Natural killer cell (primary cell): ENCODE results near the gene MAST4. TPM values are rescaled to one million over a fixed set of nuclear protein-coding genes. Genes with fewer than 3 reads are reported as not detected.

ENCODE experiments used
- ATAC-seq, 3 donors: fragments of 150-1000 bp in 2 of 3; fragments of 200-7000 bp in 1 of 3; cut with Tn5 transposase; 1 replicate in 1 of 3; 2 replicates in 2 of 3; pipeline ENCODE4 v1.10.0; 2021; ENCODE audit warnings: mild to moderate bottlenecking in 2 of 3, moderate library complexity in 2 of 3
- DNase-seq, 2 donors: peaks; one replicate each; pipeline versions ENCODE4 v3.0.0 to v3.0.0-alpha.2; 2013 to 2021; ENCODE audit warnings: mixed read lengths in 1 of 2
- H3K27ac ChIP-seq: one replicate; pipeline ENCODE4 v1.5.1; 2013; ENCODE audit warnings: mild to moderate bottlenecking, low read length
- H3K27me3 ChIP-seq: one replicate; pipeline ENCODE4 v1.6.1; 2013; ENCODE audit warnings: low read length; ENCODE audit not compliant: control insufficient read depth, insufficient read depth
- H3K36me3 ChIP-seq: one replicate; pipeline ENCODE4 v1.6.1; 2013; ENCODE audit warnings: low read length; ENCODE audit not compliant: control insufficient read depth, insufficient read depth
- H3K4me1 ChIP-seq: one replicate; pipeline ENCODE4 v1.6.1; 2013; ENCODE audit warnings: low read length; ENCODE audit not compliant: control insufficient read depth, insufficient read depth
- H3K4me3 ChIP-seq: one replicate; pipeline ENCODE4 v1.5.1; 2013; ENCODE audit warnings: low read length
- H3K9me3 ChIP-seq: one replicate; pipeline ENCODE4 v1.6.1; 2013; ENCODE audit warnings: low read length; ENCODE audit not compliant: control insufficient read depth, insufficient read depth
- H3K27ac Mint-ChIP-seq, 2 donors: one replicate each; pipeline ENCODE4 v1.8.0; 2022; ENCODE audit warnings: mild to moderate bottlenecking in 2 of 2, mixed read lengths in 2 of 2, moderate library complexity in 1 of 2
- H3K27me3 Mint-ChIP-seq, 2 donors: one replicate each; pipeline ENCODE4 v1.8.0; 2022; ENCODE audit warnings: low read depth in 2 of 2, mixed read lengths in 2 of 2
- H3K36me3 Mint-ChIP-seq: one replicate; pipeline ENCODE4 v1.8.0; 2022; ENCODE audit warnings: mixed read lengths
- H3K4me1 Mint-ChIP-seq, 2 donors: one replicate each; pipeline ENCODE4 v1.8.0; 2022; ENCODE audit warnings: mixed read lengths in 2 of 2
- H3K4me3 Mint-ChIP-seq: one replicate; pipeline ENCODE4 v1.8.0; 2022; ENCODE audit warnings: mild to moderate bottlenecking, moderate library complexity, mixed read lengths
- H3K9me3 Mint-ChIP-seq, 2 donors: one replicate each; pipeline ENCODE4 v1.8.0; 2022; ENCODE audit warnings: mixed read lengths in 2 of 2
- CTCF ChIP-seq: fragments of 200-600 bp; IDR thresholded peaks from one replicate; pipeline ENCODE4 v1.8.0; 2022; ENCODE audit warnings: antibody characterized with exemption
- WGBS: methylation state at CpG from one replicate; pipeline ENCODE4 v1.1.7; 2013; ENCODE audit warnings: missing lambda C conversion rate; ENCODE audit not compliant: insufficient coverage; 5-methylcytosine and 5-hydroxymethylcytosine counted together
- intact Hi-C: fragments of 100-400 bp; cut with micrococcal nuclease; formaldehyde crosslinking; loops from one replicate; pipeline ENCODE4 v1.14.2; 2022
- total RNA-seq, 4 donors: library from RNA; stranded (reverse); fragments of 120-200 nt in 1 of 4; gene quantifications; one replicate each; pipeline versions ENCODE4 v1.2.3 to v1.2.4, GENCODE V29; 2013 to 2022

Gene MAST4
- total RNA-seq, 3 donors from 2014 or later (not counting 1 experiment from before 2014, with no cell fraction given), result 6.5 to 14.1 (median 12.7) TPM

- no peak overlapping the region for H3K4me3 Mint-ChIP-seq
- peaks cover 10 to 25% of the 10 kb centered on the region in 2 donors for H3K27me3 Mint-ChIP-seq
- intact Hi-C loops, result no loop called here
- H3K27ac Mint-ChIP-seq, result no peak overlapping the region
- Histone ChIP-seq H3K4me3 (no peak overlapping the region), H3K27ac (no peak overlapping the region), H3K9me3 (no peaks in the 10 kb centered on the region), H3K4me1 (no peaks in the 10 kb centered on the region), H3K27me3 (no peaks in the 10 kb centered on the region), H3K36me3 (no peaks in the 10 kb centered on the region)
- DNase-seq (no peak), ATAC-seq (no peak)
- no peaks in the 10 kb centered on the region for H3K4me1 Mint-ChIP-seq
- no peak for TF ChIP-seq CTCF
- 81% methylated on average over 4 of the region's 4 CpGs for WGBS
- H3K36me3 Mint-ChIP-seq, result no peaks in the 10 kb centered on the region
- H3K9me3 Mint-ChIP-seq, result no peaks in the 10 kb centered on the region
Measured at GRCh38 chr5:66949066-66949465, 352.9 kb downstream of the MAST4 start.

- Mint-ChIP-seq H3K36me3 (no peaks in the 10 kb centered on the region), H3K27ac (no peak overlapping the region), H3K27me3 (peaks cover 15 to 16% of the 10 kb centered on the region in 2 donors), H3K4me1 (no peaks in the 10 kb centered on the region), H3K9me3 (no peaks in the 10 kb centered on the region), H3K4me3 (no peak overlapping the region)
- ATAC-seq (no peak), DNase-seq (no peak)
- Histone ChIP-seq H3K27me3 (no peaks in the 10 kb centered on the region), H3K36me3 (no peaks in the 10 kb centered on the region), H3K4me1 (no peaks in the 10 kb centered on the region), H3K4me3 (no peak overlapping the region), H3K27ac (no peak overlapping the region), H3K9me3 (no peaks in the 10 kb centered on the region)
- 97% methylated on average over 1 of the region's 1 CpG for WGBS
- intact Hi-C loops, result no loop called here
- no peak for TF ChIP-seq CTCF
Measured at GRCh38 chr5:66952153-66952552, 356.0 kb downstream of the MAST4 start.

GRCh38 chr5:66956439-66956838, 360.2 kb downstream of the MAST4 start:
- H3K36me3 ChIP-seq, result no peaks in the 10 kb centered on the region
- H3K4me3 ChIP-seq, result no peak overlapping the region
- H3K27ac ChIP-seq, result no peak overlapping the region
- H3K9me3 Mint-ChIP-seq, result no peaks in the 10 kb centered on the region
- intact Hi-C loops, result no loop called here
- H3K27me3 ChIP-seq, result no peaks in the 10 kb centered on the region
- no peak for TF ChIP-seq CTCF
- H3K27ac Mint-ChIP-seq, result no peak overlapping the region
- no peak for DNase-seq
- H3K27me3 Mint-ChIP-seq, result peaks cover 8 to 15% of the 10 kb centered on the region in 2 donors
- no peaks in the 10 kb centered on the region for H3K36me3 Mint-ChIP-seq
- WGBS, result 94% methylated on average over 2 of the region's 4 CpGs
- H3K9me3 ChIP-seq, result no peaks in the 10 kb centered on the region
- no peaks in the 10 kb centered on the region for H3K4me1 Mint-ChIP-seq
- H3K4me1 ChIP-seq, result no peaks in the 10 kb centered on the region
- no peak overlapping the region for H3K4me3 Mint-ChIP-seq
- no peak for ATAC-seq

- Mint-ChIP-seq H3K4me1 (no peaks in the 10 kb centered on the region), H3K27me3 (peaks cover 8 to 11% of the 10 kb centered on the region in 2 donors), H3K27ac (no peak overlapping the region), H3K36me3 (no peaks in the 10 kb centered on the region), H3K4me3 (no peak overlapping the region), H3K9me3 (no peaks in the 10 kb centered on the region)
- Histone ChIP-seq H3K9me3 (no peaks in the 10 kb centered on the region), H3K27me3 (no peaks in the 10 kb centered on the region), H3K4me3 (no peak overlapping the region), H3K4me1 (no peaks in the 10 kb centered on the region), H3K36me3 (no peaks in the 10 kb centered on the region), H3K27ac (no peak overlapping the region)
- no peak for DNase-seq
- intact Hi-C loops, result no loop called here
- no peak for TF ChIP-seq CTCF
- no peak for ATAC-seq
- WGBS, result 92% methylated on average over 8 of the region's 10 CpGs
Measured at GRCh38 chr5:66958201-66958979, 362.2 kb downstream of the MAST4 start.
